Muscle of leg (tissue), 11 donors: ENCODE results near the gene C11orf52. TPM values are rescaled to one million over a fixed set of nuclear protein-coding genes. Genes with fewer than 3 reads are reported as not detected.
"Not testable (repeated sequence)": the region's sequence is repeated elsewhere in the genome, so short reads cannot be mapped to it uniquely, and the experiment has no call there.

Experiments
- DNase-seq: peaks from one replicate; pipeline ENCODE4 v3.0.0; 2013
- H3K27ac ChIP-seq: one replicate; pipeline ENCODE4 v1.5.1; 2013; ENCODE audit warnings: mild to moderate bottlenecking, low read length, control low read depth
- H3K27me3 ChIP-seq: one replicate; pipeline ENCODE4 v1.6.1; 2013; ENCODE audit warnings: low read length; ENCODE audit not compliant: control insufficient read depth, insufficient read depth
- H3K36me3 ChIP-seq: one replicate; pipeline ENCODE4 v1.6.1; 2013; ENCODE audit warnings: low read length; ENCODE audit not compliant: control insufficient read depth, insufficient read depth
- H3K4me1 ChIP-seq: one replicate; pipeline ENCODE4 v1.6.1; 2013; ENCODE audit warnings: low read length; ENCODE audit not compliant: control insufficient read depth, insufficient read depth
- H3K4me3 ChIP-seq: one replicate; pipeline ENCODE4 v1.5.1; 2013; ENCODE audit warnings: low read length, control low read depth
- H3K9me3 ChIP-seq: replicated peaks from 2 replicates; pipeline ENCODE4 v1.6.1; 2013; ENCODE audit warnings: low read depth, low read length; ENCODE audit not compliant: control insufficient read depth
- WGBS: methylation state at CpG from one replicate; pipeline ENCODE4 v1.1.5; 2013; ENCODE audit warnings: missing lambda C conversion rate; ENCODE audit not compliant: insufficient coverage; 5-methylcytosine and 5-hydroxymethylcytosine counted together
- polyA plus RNA-seq, 8 donors: library from polyadenylated mRNA; unstranded; fragments of 120-200 nt; gene quantifications; one replicate each; pipeline versions ENCODE4 v1.2.1 to v1.2.3, GENCODE V29; 2013; ENCODE audit warnings: inconsistent platforms in 1 of 8, low replicate concordance in 1 of 8; ENCODE audit not compliant: insufficient read length in 8 of 8, insufficient read depth in 1 of 8
- total RNA-seq: library from RNA; stranded (reverse); fragments of 120-200 nt; gene quantifications from one replicate; pipeline ENCODE4 v1.2.4, GENCODE V29; 2013

Gene C11orf52
- total and polyA plus RNA-seq, 9 donors: 0.93 to 4.8 (median 2.3) TPM

DNA sequence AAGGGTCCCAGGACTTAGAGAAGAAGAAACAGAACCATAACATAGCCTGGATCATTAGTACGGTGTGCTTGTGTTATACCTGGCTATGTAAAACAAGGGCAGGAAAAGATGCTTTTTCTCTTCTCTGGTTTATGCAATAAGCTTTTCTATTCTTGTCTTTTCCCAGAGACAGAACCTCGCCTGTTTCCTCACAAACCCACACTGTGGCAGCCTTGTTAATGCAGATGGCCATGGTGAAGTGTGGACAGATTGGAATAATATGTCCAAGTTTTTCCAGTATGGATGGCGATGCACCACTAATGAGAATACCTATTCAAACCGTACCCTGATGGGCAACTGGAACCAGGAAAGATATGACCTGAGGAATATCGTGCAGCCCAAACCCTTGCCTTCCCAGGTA, 36.5 kb upstream of the C11orf52 start:
- Histone ChIP-seq H3K36me3 (no peaks in the 10 kb centered on the region), H3K4me1 (peaks cover 8% of the 10 kb centered on the region), H3K4me3 (no peak overlapping the region), H3K9me3 (no peaks in the 10 kb centered on the region), H3K27me3 (no peaks in the 10 kb centered on the region), H3K27ac (no peak overlapping the region)
- WGBS: 100% methylated on average over 1 of the region's 5 CpGs
- no peak for DNase-seq

DNA sequence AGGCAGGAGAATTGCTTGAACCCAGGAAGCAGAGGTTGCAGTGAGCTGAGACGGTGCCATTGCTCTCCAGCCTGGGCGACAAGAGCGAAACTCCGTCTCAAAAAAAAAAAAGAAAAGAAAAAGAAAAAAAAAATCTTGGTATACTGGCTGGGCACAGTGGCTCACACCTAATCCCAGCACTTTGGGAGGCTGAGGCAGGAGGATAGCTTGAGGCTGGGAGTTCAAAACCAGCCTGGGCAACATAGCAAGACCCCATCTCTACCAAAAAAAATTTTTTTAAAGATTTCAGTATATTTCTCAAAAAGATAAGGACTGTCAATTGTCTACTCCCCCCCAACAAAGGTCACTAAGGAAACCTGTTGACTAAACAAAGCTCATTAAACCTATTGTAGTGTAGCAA, 33.7 kb upstream of the C11orf52 start:
- not testable (repeated sequence) for H3K36me3 ChIP-seq, H3K27me3 ChIP-seq, H3K9me3 ChIP-seq, H3K4me3 ChIP-seq, H3K27ac ChIP-seq, H3K4me1 ChIP-seq, DNase-seq
- no CpG with 5 or more reads among the region's 4 CpGs for WGBS

GRCh38 chr11:111886032-111886431, 32.7 kb upstream of the C11orf52 start:
- H3K36me3 ChIP-seq: no peaks in the 10 kb centered on the region
- H3K9me3 ChIP-seq: no peaks in the 10 kb centered on the region
- H3K4me3 ChIP-seq: no peak overlapping the region
- H3K4me1 ChIP-seq: no peaks in the 10 kb centered on the region
- no peaks in the 10 kb centered on the region for H3K27me3 ChIP-seq
- no peak overlapping the region for H3K27ac ChIP-seq
- no peak for DNase-seq
- WGBS: 40% methylated on average over 1 of the region's 4 CpGs

- H3K4me1 ChIP-seq: no peaks in the 10 kb centered on the region
- H3K9me3 ChIP-seq: peaks cover 4% of the 10 kb centered on the region
- H3K4me3 ChIP-seq: no peak overlapping the region
- no peak for DNase-seq
- no peaks in the 10 kb centered on the region for H3K36me3 ChIP-seq
- 100% methylated on average over 1 of the region's 2 CpGs for WGBS
- H3K27ac ChIP-seq: no peak overlapping the region
- no peaks in the 10 kb centered on the region for H3K27me3 ChIP-seq
Measured at GRCh38 chr11:111886844-111887243, 31.9 kb upstream of the C11orf52 start.

- peaks cover 6% of the 10 kb centered on the region for H3K4me1 ChIP-seq
- no peak overlapping the region for H3K4me3 ChIP-seq
- DNase-seq: peak; percentile 58
- no peak overlapping the region for H3K27ac ChIP-seq
- no peaks in the 10 kb centered on the region for H3K27me3 ChIP-seq
- WGBS: no CpG with 5 or more reads among the region's 2 CpGs
- no peaks in the 10 kb centered on the region for H3K9me3 ChIP-seq
- peaks cover 21% of the 10 kb centered on the region for H3K36me3 ChIP-seq
Measured at GRCh38 chr11:111905411-111905810, 13.3 kb upstream of the C11orf52 start.

DNA sequence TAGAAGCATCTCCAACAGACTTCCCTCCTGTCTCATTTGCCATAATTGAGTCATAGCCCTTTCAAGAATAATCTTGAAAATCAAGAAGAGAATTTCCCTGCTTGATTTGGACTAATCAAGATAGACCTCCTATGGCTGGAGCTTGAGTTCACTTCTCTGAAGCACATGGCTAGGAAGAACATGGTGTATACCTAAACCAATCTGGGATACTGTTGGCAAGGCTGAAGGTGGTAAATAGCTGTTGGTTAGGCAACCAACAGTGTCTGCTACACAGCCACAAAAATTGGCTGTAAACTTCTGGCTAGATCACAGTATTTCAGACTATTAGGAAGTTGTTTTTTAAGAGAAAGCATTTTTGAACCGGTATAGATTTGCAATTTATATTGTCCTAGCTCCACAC, 12.0 kb upstream of the C11orf52 start:
- Histone ChIP-seq H3K4me3 (no peak overlapping the region), H3K27me3 (no peaks in the 10 kb centered on the region), H3K36me3 (peaks cover 22% of the 10 kb centered on the region), H3K9me3 (no peaks in the 10 kb centered on the region), H3K27ac (no peak overlapping the region), H3K4me1 (peaks cover 13% of the 10 kb centered on the region)
- WGBS: no CpG with 5 or more reads among the region's 1 CpG
- DNase-seq: no peak

DNA sequence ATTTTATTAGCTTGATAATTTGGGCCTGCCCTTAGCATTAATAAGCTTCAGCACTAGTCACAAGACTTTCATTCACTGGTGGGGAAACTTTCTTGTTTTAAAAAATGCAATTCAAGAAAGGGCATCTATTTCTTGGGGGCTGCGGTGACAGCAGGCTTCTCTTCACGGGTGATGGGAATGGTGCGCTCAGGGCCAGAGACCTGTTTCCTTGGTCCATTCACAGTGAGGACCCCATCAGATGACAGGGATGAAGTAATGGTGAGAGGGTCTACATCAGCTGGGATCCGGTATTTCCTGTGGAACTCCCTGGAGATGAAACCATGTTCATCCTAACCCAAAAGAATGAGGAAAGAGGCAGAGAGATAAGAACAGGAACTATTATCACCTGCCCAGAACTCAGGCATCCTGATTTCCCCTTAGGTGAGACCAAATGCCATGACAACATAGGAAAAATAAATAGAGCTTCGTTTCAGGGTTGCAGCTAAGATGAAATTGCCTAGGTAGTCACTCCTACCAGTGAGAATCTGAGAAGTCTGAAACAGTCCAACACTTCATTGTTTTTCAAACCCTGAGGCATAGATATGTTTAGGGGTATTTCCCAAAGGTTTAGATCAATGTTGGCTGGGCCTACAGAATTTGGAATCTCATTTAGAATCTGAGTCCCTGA, 9.9 kb upstream of the C11orf52 start:
- peaks cover 32% of the 10 kb centered on the region for H3K4me1 ChIP-seq
- no peak for DNase-seq
- no peaks in the 10 kb centered on the region for H3K27me3 ChIP-seq
- H3K36me3 ChIP-seq: peaks cover 22% of the 10 kb centered on the region
- H3K4me3 ChIP-seq: no peak overlapping the region
- 90% methylated on average over 3 of the region's 5 CpGs for WGBS
- no peaks in the 10 kb centered on the region for H3K9me3 ChIP-seq
- H3K27ac ChIP-seq: no peak overlapping the region

DNA sequence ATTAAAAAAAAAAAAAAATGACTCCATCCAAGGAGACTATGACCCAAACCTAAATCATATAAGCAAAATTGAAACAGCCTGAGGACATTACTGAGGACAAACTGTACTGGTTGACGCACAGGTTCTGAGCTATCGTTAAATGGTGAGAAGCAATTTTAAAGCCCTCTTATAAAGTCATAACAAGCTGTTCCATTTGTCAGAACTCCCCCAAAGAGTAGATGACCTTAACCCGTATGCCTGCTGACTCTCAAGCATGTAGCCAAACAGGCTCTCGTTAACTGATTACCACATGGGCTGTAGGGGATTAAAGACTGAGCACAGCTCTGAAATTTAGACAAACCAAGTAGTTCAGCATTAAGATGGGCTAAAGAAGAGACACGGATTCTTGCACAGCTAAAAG, 9.3 kb upstream of the C11orf52 start:
- Histone ChIP-seq H3K36me3 (peaks cover 24% of the 10 kb centered on the region), H3K4me1 (peaks cover 37% of the 10 kb centered on the region), H3K27ac (peak overlapping the region; percentile 15), H3K9me3 (no peaks in the 10 kb centered on the region), H3K27me3 (no peaks in the 10 kb centered on the region), H3K4me3 (peak overlapping the region; percentile 61)
- DNase-seq: no peak
- WGBS: 40% methylated on average over 1 of the region's 5 CpGs

DNA sequence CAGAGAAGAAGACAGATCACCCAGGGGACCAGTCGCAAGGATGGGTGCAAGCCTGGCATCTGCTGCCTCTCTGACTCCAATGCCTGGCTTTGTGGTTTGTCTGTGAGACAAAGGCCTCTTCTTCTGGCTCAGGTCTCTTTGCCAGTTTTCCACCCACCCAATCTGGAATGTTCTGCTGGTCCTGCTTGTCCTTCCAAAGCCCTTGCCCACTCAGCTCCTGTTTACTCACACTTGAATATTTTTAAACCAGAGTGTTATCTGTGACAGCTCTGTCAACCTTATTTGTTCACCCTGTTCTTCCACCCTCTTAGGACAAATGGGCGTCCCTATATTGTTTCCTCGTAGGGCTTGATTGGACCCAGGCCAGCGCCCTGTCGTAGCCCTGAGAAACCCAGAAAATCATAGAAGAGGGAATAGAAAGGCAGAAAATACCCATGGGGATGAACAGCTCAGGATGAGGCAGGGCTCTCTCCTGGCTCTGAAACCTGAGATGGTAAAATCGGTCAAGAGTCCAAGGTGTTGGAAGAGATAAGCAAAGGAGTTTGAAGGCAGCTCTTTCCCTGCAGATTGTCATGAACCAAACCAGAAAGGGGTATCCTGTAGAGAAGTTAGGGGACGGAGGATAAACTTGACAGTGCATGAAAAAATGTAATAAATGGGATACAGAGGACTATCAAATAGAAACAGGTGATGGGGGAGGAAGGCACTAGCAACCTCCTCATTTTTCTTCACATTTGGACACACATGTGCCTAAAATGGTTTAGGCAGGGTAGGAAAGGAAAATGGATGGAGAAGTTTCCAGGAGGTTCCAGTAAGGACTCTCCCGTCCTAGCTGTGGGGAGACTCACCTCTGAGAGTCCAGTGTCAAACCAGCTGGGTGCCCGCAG, 7.8 kb upstream of the C11orf52 start:
- WGBS: 64% methylated on average over 6 of the region's 9 CpGs
- Histone ChIP-seq H3K27ac (peak overlapping the region; percentile 98), H3K4me1 (peaks cover 45% of the 10 kb centered on the region), H3K36me3 (peaks cover 29% of the 10 kb centered on the region), H3K9me3 (no peaks in the 10 kb centered on the region), H3K27me3 (no peaks in the 10 kb centered on the region), H3K4me3 (peak overlapping the region; percentile 61)
- DNase-seq: peak; percentile 60

GRCh38 chr11:111911563-111912401, 6.9 kb upstream of the C11orf52 start, which contains the start of gene CRYAB:
Gene CRYAB, minus strand, starts transcription at chr11:111911770. Its CDS starts 46 bp downstream, at chr11:111911724.
- peaks cover 45% of the 10 kb centered on the region for H3K4me1 ChIP-seq
- DNase-seq: peak; percentile 95

More at GRCh38 chr11:111911563-111912401, 6.9 kb upstream of the C11orf52 start, which contains the start of gene CRYAB:
- peak within 1 kb of the TSS; percentile 98 for H3K27ac ChIP-seq
- peak within 1 kb of the TSS; percentile 61 for H3K4me3 ChIP-seq
- WGBS: 63% methylated on average over 6 of the region's 17 CpGs
- H3K27me3 ChIP-seq: no peaks in the 10 kb centered on the region
- H3K9me3 ChIP-seq: no peaks in the 10 kb centered on the region
- peaks cover 33% of the 10 kb centered on the region for H3K36me3 ChIP-seq
